ENCODE data around the gene ELK4.

- TF ChIP-seq, protein P1, sequence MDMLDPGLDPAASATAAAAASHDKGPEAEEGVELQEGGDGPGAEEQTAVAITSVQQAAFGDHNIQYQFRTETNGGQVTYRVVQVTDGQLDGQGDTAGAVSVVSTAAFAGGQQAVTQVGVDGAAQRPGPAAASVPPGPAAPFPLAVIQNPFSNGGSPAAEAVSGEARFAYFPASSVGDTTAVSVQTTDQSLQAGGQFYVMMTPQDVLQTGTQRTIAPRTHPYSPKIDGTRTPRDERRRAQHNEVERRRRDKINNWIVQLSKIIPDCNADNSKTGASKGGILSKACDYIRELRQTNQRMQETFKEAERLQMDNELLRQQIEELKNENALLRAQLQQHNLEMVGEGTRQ (IDR thresholded peaks at IDR 0.05; ENCODE audit: low read depth, low read length), result no peak
- TF ChIP-seq BHLHE40 (IDR thresholded peaks at IDR 0.05; ENCODE audit: low read depth, low read length), result no peak
Observed at GRCh38 chr1:205670611-205671430, 39.0 kb upstream of the ELK4 start.
